Measurements from ENCODE around the gene RHOXF2B.
A peak's percentile ranks its signal among the peaks of the same experiment; 100 is the strongest.
"Not testable (repeated sequence)": the region's sequence is repeated elsewhere in the genome, so short reads cannot be mapped to it uniquely, and the experiment has no call there.

RHOXF2B gene

DNA sequence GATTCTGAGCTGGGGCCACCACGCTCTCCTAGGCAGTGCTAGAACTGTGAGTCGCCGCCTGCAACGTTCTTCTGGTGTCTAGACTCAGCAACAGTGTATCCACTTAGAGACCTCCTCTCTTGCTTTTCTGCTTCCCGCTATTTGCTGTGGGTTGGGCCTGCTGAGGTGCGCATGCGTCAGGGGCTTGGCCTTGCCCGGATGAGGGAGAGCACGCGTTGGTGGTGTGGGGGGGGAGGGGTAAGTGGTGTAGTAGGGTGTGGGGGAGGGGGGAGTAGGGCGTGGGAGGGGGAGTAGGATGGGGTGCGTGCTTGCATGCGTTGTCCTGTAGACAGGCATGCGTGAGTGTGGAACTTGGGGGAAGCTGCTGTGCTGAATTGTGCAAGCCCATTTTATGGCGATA lies at the start of gene RHOXF2B:
RHOXF2B (minus strand) TSS at position 101 of the 400 bp plus-strand sequence. CDS start 138 bp downstream, outside the sequence.
- not testable (repeated sequence) for DNase-seq

DNA sequence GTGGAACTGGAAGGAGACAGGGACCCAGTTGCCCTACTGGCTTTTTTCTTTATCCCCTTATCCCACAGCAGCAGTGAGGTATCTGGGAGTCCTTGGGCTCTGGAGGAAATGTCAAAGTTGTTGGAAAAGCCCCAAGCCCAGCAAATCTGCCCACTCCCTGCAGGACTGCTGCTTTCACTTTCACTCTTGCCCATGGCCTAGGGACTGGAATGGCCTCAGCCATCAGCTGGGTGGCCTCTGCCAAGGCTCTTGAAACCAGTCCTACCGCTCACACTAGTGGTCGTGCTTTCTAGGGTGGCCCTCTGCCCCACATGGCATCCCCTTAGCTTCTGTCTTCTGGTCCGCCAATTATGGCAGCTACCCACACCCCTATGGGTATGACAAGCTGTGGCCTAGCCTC lies 48.0 kb upstream of the RHOXF2B start:
- DNase-seq = no peak

DNA sequence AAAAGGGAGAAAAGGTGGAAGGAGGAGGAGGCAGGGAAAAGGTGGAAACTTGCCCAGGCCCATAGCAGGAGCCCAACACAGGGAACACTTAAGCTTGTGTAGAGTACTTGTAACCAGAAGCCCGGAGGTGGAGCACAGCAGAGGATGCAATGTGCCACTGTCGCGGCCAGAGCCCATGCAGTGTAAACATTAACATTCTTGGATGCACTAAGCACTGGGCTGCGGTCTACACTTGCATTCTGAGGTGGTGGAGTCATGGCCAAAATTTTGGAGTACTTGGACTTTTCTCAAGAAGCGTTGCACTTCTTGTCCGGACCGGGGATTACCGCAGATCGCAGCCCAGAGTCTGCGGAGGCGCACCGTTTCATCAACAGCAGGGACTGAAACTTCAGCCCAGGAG lies 42.7 kb upstream of the RHOXF2B start:
- no peak for DNase-seq

DNA sequence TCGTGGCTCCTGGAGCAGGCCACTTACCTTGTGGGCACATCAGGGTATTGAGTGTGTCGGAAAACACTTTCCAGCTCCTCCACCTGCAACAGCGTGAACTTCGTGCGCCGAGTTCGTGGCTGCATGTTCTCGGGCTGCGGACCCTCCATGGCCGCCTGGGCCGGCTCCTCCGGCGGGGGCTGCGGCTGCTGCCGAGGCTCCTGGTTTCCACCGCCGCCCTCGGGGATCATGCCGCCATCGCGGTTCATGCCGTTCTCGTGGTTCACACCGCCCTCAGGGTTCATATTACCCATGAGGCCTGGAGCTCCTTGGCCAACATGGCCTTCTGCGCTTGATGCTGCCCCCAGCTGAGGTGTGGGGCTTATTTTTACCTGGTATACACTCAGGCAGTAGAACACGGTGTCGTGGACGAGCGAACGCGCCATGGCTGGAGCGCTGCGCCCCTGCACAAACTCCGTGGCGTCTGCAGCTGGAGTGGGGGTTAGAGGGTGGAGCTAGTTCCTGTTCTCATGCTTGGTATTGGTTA lies 38.0 kb upstream of the RHOXF2B start, which contains the start of gene RHOXF1:
RHOXF1 (minus strand) TSS at position 476 of the 526 bp plus-strand sequence; CDS start at position 425, 51 bp downstream.
- no peak for DNase-seq

DNA sequence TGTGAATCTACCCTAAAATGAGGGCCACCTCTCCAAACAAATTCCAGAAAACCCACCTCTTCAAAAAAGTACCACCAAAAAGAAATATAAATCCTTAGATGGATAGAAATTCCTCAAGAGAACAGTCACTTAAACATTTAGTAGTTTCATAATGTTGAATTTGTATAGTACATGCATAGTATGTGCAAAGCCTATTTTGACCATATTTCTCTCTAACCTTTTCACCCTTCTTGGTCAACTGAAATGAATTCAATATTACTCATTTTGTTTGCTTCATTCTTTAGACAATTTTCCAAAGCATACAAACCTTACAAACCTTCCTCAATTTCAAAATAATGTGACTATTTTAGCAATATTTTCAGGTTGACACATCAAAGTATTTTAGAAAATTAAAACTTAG lies 34.1 kb upstream of the RHOXF2B start:
- DNase-seq = no peak

DNA sequence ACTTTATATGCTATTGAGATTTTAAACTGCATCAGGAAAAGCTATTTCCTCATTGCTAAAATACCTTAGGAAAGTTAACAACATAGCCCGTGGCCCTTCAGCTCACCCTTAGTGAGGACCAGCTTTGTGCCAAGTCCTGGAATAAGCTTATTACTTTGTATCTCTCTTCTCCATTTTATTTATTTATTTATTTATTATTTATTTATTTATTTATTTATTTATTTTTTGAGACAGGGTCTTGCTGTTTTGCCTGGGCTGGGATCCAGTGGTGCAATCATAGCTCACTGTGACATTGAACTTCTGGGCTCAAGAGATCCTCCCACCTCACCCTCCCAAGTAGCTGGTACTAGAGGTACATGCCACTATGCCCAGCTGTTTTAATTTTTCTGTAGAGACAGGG lies 31.9 kb upstream of the RHOXF2B start:
- DNase-seq = no peak

DNA sequence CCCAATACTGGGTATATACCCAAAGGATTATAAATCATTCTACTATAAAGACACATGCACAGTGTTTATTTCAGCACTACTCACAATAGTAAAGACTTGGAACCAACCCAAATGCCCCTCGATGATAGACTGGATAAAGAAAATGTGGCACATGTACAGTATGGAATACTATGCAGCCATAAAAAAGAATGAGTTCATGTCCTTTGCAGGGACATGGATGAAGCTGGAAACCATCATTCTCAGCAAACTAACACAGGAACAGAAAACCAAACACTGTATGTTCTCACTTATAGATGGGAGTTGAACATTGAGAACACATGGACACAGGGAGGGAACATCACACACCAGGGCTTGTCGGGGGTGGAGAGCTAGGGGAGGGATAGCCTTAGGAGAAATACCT lies 27.2 kb upstream of the RHOXF2B start:
- not testable (repeated sequence) for DNase-seq

DNA sequence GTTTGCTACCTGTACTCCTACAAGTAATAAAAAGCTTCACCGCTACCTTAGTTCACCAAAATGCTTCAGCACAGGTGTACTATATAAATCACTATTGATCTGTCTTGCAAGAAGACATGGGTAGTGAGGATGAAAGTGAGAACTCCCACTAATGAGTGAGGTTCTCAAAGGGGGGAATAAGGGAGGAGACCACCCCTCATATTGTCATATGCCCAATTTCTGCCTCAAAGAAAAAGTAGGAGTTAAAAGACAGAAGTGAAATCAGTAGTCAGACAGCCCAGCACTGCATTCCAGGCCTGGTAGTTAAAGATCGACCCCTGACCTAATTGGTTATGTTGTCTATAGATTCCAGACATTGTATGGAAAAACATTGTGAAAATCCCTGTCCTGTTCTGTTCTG lies 23.6 kb upstream of the RHOXF2B start:
- DNase-seq = not testable (repeated sequence)

DNA sequence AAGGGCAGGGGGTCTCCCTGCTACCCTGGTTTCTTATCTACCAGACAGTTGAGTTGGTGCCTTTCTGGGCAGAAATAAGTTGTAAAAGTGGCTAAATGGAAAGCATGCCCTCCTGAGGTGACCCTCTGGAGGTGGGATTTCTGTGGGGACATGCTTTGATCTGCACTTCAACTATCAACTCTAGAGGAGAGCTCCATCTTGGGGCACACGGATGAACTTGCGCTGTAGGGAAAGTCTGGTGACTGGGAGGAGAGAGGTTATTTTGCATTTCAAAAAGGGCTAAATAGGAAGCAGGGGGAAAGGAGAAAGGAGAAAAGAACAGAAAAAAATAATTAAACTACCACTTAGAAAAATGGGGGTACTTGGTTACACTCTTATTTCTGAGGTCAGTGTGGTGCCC lies 12.7 kb upstream of the RHOXF2B start:
- no peak for DNase-seq

DNA sequence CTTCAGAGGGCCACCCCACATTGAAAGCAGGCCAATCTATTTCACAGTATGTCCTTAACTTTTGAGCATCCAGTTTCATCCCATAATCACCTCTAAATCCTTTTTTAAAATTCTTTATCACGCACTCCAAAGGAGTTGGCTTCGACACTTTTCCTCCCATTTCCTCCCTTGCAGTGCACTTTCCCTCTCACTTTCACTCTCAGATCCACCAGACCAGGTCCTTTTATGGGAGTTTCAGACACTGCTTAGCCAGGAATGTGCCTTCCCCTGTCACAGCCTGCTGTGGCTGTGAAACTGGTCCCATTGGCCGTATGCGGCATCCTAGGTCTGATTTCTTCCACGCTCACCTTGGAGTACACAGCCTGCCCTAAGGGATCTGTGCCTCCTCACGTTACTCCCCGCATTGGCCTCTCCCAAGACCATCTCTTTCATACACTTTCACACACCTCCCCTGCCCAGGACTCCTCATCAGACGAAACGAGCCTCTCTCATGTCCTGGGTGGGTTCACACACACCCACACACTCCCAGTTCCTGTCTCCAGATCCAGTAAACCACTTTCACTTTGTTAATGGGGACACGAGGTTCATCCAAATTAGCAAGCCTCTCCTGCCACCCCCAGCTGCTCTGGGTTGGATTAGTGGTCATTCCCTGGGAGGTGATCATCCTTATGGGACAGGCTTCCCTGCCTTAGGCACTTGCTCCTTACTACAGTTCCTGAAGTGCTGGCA lies 10.0 kb upstream of the RHOXF2B start:
- DNase-seq = no peak

DNA sequence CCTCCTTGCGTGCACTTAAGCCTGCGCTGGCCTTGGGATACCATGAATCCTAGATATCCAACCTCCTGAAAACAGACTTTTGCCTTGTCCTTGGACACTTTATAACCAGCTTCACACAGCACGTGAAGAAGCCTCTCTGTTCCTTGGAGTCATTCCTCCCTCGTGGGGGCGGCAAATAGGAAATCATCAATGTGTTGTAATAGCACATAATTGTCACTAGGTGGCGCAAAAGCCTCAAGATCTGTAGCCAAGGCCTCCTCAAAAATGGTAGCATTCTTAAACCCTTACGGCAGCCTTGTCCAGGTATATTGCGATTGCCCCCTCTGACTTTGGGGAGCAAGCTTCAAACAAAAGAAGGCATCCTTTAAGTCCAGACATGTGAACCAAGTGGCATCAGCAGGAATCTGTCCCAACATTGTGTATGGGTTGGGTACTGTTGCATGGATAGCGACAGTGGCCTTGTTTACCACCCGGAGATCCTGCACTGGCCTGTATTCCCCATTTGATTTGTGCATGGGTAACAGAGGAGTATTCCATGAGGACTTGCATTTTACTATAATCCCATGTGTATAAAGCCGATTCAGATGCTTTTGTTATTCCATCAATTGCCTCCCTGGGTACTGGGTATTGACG lies 8.2 kb upstream of the RHOXF2B start:
- not testable (repeated sequence) for DNase-seq

DNA sequence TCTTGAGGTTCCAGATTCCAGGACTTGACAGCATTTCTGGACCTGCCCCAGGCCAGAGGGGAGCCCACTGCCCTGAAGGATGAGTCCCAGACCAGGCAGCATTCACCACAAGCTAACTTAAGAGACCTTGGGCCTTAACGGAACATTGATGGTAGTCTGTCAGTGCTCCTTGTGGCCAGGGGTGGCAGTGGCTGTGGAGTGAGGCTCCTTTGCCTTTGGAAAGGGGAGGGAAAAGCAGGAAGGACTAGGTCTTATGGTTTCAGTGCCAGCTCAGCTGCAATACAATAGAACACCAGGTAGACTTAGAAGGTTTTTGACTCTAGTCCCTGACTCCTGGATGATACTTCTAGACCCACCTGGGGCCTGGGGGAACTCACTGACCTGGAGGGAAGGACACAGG lies 11.3 kb downstream of the RHOXF2B start:
- DNase-seq = not testable (repeated sequence)

DNA sequence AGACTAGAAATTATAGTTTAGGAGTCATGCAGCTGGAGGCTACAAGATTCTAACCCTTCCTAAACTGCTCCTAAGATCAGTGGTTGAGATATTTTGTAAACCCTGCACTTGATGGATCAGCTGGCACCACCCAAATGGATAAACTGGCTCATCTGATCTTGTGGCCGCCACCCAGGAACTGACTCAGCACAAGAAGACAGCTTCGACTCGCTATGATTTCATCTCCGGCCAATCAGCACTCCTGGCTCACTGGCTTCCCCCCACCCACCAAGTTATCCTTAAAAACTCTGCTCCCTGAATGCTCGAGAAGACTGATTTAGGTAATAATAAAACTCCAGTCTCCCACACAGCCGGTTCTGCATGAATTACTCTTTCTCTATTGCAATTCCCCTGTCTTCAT lies 34.8 kb downstream of the RHOXF2B start:
- not testable (repeated sequence) for DNase-seq

DNA sequence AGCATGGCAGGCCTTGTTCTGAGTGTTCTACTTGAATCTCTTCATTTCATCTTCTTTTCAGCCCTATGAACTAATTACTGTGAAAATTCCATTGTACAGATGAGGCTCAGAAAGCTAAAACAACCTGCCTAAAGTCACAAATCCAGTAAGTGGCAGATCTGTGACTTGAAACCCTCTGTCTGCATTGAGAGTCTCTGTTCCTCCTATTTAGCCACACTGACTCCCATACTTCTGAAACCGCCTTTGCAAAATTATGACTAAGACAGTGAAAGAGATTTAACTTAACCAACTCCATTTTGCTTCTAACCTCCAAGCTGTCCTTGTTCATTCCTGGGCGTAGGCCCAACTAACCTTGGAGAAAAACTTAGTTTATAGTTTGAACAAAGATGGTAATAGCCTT lies 35.2 kb downstream of the RHOXF2B start:
- not testable (repeated sequence) for DNase-seq

DNA sequence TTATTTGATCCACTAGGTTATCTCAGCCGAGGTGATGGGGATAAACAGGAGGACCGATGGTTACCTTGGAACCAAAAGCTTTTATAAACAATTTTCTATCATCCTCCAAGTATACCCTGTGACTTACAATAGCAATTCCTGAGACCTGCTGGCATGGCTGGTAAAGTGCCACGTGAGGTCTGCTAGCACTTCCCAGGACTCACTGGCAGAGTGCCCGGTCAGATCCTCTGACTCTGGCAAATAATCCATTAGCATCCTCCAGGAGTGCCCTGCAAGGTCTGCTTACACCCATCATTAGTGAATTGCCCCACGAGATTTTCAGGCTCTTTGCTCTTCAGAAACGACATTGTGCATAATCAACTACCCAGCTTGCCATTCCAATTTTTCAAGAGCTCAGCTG lies 37.3 kb downstream of the RHOXF2B start:
- not testable (repeated sequence) for DNase-seq

DNA sequence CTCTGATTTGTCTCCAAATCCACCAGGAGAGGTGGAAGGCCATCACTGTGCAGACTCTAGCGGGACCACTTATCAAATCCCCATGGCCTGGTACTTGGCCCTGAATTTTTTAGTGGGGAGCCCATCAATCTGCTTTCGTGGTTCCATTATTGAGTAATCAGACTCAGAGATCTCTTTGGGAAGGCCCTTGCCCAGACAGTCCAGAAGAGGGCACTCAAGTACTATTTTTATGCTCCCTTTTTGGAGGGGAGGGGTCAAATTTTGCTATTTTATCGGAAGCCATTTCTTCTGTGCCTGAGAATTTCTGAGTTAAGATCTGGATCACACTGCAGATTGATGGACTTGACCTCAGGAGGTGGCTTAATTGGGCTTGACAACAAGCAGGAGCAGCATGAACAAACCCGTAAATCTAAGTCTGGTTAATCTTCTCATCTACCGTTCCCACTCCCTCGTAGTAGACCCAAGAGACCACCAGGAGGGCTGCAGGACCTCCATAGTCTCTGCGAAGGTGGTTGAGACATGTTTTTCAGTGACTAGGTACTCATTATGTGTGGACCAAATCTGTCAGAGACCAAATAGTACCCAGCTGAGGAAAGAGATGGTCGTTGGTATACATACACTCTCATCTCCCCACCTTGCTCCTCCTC lies 38.3 kb downstream of the RHOXF2B start:
- not testable (repeated sequence) for DNase-seq

DNA sequence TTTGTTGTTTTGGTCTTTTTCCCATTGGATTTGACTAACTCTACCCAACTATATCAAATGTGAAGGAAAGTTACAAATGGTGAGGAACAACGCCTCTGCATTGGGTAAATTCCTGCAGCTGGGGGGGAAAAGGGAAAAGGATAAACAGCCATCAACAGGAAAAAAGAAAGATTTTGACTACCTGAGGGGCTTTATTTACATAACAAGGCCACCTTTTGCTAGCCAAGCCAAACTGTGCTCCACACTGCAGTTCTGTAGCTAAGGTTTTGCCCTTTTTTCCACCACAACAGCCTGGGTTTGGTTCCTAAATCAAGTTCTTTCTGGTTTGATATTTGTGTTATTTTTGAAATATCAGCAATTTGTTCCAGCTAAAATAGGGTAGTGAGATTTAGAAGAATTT lies 40.8 kb downstream of the RHOXF2B start:
- DNase-seq = no peak

DNA sequence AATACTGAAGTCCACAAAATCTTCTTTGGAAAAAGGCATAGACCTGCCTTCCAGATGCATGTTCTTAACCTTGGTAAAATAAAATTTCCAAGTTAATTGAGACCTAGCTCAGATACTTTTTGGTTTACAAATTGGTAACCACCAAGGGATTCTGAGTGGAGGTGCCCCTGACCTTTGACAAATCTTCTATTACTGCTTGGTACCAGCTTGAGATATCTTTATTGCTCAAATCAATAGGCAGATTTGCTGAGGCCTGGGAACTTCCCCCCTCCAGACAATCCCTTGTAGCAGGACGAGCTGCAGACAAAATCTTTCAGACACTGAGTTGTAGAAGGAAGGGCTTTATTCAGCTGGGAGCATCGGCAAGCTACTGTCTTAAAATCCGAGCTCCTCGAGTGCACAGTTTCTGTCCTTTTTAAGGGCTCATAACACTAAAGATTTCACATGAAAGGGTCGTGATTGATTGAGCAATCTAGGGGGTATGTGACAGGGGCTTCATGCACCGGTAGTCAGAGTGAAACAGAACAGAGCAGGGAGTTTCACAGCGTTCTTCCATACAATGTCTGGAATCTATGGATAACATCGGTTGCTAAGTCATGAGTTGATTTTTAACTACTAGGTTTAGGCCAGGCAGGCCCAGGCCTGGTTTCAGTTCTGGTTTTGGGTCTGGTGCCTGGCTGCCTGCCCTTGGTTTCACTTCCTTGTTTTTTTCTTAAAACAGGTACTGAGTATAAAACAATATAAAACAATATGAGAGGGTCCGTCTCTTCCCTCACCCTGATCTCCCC lies 41.8 kb downstream of the RHOXF2B start:
- DNase-seq = peak; percentile 5

DNA sequence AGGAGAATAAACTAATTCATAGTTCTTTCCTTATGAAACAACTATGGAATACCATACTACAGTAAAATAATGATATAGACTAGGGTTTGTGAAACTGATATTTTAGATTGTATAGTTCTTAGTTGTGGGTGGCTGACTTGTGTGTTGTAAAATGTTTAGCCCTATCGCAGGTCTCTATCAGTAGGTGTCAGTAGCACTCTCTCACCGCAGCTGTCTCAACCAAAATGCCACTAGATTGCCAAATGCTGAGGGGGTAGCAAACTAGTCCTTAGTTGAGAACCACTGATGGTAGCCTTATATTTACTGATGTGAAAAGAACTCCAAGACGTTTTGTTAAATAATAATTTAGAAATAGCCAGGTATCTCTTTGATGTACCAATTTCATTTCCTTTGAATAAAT lies 48.1 kb downstream of the RHOXF2B start:
- no peak for DNase-seq

DNA sequence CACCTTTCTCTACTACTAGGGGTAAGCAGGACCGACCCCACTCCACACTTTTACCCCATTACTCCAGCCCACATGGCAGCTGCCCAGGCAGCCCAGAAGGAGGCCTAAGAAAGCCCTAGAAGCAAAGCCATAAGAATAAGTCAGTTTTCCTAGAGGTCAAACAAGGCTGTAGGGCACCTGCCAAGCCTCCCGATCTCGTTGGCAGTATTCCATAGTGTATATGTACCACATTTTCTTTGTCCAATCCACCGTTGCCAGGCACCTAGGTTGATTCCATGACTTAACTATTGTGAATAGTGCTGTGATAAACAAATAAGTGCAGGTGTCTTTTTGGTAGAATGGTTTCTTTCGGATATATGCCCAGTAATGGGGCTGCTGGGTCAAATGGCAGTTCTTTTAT lies 54.2 kb downstream of the RHOXF2B start:
- no peak for DNase-seq

DNA sequence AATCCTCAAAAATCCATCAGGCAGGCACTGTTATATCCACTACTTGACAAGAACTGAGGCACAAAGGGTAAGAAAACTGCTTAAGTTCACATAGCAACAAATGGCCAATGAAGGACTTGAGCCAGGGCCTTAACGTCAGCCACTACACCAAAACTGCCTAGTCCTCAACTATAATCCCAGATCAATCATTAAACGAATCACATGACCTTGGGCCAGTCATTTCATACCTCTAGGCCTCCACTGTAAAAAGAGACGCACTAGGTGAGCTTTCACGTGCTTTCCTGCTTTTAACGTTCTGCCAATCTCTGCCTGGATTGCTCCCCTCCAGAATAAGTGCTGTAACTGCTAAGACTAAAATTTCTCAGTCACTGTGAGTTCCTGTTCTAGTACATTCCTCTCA lies 54.7 kb downstream of the RHOXF2B start:
- DNase-seq = no peak
